CD4-positive, alpha-beta T cell treated with Interferon gamma for 1 hour (primary cell): Measurements from ENCODE around the gene CYBC1.

Source experiments
- DNase-seq: peaks from one replicate; pipeline ENCODE4 v3.0.0-alpha.2; 2020

The CYBC1 gene

DNA sequence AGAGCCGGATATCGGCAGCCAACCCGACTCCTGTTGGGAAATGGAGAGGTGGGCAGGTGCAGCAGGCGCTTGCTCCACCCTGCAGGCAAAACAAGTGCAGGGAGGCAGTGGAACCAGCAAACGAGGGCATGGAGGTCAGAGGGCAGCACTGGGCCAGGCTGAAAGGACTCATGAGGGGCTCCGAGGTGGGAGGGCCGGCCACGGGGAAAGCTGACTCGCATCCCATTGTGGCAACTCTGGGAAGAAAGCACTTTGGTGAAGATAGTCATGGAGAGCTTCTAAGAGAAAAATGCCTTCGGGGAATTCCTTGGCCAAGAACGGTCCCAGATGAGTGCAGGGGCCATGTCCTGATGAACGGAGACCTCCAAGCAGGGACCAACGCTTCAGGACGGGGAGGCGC is 4.4 kb downstream of the CYBC1 start:
- no peak for DNase-seq

DNA sequence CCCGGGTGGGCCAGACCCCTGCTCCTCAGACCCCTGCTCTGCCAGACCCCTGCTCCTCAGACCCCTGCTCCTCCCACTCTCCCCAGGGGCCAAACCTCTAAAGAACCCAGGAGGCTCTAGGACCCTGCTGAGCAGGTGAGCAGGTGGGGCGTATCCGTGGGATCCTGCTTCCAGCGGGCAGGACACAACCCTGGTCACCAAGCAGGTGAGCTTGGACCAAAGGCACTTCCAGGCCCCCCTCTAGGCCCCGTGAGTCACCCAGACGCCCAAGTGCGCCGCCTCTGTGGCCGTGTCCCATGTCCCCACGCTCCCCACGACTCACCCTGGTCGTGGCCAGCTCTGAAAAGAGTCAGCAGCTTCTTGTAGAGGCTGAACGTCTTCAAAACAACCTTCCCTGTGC is 5.0 kb downstream of the CYBC1 start:
- no peak for DNase-seq

DNA sequence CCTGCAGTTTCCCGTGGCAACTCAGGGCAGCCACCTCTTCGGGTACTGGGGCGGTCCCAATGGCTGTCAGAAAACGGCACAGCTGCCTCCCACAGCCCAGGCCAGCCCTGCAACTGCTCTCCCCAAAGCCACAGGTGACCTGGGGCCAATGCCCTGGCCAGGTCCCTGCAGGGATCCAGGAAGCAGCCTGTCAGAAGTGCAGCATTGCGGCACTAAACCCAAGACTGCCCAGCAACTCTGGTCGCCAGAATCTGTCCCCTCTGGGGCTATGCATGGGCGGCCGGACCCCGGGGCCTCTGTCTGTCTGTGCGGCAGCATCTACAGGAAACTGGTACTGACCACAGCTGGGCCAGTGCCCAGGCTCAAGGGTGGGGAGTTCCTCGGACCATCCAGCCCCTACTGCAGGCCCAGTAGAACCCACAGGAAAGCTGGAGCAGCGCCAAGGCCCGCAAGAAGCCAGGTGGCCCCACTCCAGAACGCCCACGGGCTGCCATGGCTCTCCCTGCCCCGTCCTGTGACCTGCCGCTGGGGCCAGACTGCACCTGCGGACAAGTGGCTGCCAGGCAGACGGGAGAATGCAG is 5.5 kb downstream of the CYBC1 start:
- no peak for DNase-seq

DNA sequence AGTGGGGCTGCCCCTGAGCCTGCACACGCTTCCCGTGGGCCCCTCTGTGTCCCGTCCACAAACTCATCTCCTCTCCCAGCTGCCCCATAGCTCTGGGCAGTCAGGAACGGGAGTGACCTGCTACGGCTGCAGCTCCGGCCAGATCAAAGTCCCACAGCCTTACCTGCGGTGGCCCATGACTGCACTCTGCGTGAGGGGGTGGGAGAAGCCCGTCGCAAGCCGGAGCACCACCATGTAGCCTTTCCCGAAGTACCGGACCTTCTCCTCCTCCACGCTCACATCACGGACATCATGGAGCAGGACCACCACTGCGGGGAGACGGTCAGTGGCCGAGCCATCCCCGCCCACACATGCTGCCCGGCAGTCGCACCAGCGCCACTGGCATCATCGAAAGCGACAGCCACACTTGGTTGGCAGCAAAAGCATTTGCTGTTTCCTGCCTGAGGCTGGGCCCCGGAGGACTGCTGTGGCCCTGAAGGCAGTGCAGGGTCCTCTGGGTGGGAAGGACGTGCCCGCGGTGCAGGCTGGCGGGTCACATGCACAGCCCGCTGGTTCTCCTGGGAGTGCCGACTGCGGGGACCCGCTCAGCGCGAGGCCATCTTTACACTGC is 6.2 kb downstream of the CYBC1 start:
- DNase-seq = no peak

DNA sequence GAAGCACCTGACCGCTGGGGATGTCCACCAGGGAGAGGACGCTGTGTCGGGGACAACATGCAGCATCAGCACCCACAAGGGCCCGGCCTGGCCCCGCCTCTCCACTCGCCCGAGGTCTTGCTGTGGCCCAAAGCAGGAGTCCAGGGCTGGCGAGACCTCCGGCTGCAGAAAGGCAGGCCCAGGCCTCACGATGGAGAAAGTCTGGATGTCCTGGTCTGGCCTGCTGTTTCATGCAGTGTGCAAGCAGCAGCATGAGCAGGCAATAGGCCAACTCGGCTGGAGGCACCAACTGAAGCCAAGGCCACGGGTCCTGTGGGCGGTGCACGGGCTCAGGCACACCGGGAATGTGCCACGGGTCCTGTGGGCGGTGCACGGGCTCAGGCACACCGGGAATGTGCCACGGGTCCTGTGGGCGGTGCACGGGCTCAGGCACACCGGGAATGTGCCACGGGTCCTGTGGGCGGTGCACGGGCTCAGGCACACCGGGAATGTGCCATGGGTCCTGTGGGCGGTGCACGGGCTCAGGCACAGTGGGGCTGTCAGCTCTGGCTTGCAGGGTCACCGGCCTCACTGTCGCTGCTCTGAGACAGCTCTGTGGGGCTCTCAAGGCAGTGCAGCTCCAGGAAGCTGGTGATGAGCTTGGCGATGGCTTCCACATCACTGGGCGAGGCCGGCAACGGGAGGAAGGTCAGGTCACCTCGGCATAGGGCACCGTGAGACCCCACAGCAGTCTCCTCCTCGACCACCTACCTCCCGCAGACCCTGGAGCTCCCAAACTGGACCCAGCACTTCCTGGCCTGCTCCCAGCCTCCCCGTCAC is 6.9 kb downstream of the CYBC1 start:
- no peak for DNase-seq

DNA sequence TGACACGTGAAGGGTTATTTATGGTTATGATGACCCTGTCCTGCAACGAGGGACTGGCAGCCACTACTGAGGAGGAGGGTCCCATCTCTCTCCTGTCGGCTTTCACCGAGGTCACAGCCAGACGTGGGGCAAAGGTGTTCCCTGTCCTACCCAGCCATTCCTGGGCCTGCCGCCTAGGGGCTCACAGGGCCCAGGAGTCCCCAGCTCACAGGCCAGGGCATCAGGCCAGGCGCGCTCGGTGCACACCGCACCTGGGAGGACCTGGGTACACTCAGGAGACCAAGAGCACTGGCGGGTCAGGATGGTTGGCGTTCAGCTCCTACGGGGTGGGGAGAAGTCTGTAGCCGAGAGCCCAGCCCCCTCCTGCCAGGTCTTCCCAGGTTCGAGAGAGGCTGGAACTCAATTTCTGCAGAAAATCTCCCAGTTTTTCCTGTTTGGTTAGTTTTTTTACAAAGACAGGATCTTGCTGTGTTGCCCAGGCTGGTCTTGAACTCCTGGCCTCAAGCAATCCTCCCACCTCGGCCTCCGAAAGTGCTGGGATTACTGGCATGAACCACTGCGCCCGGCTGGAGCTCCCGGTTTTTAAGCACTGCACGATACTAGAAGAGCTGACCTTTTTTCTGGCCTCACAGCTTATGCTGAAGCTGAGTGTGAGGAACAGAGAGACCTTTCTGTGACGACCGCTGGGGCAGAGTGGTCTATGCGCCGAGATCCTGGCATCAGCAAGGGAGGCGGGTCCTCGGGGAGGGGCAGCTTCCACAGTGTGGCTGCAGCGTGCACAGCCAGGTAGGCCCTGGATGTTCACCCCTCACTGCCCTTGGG is 7.7 kb downstream of the CYBC1 start:
- DNase-seq = no peak

DNA sequence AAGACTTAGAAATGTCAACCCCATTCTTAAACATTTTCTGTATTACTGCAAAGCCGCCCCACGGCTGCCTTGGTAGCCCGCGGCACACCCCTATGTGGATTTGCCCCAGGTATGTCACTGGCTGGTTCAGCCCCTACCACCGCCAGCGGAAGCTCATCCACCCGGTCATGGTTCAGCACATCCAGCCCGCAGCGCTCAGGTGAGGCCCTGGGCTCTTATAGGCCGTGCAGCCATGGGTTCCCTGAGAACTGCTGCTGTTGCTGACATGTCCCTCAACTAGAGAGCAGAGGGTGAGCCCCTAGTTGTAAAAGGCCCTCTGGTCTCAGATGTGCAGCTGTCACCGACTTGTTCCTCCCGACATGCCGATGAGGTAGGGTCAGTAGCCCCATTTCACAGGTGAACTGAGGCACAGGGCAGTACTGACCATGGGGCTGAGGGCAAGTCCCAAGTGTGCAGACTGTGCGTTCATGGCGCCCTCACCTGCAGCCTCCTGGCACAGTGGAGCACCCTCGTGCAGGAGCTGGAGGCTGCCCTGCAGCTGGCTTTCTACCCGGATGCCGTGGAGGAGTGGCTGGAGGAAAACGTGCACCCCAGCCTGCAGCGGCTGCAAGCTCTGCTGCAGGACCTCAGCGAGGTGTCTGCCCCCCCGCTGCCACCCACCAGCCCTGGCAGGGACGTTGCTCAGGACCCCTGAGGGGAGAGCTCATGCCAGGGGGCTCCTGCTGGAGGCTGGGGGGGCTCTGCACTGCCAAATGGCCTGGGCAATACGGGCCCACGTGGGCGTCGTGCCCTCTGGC is 8.7 kb downstream of the CYBC1 start:
- no peak for DNase-seq

DNA sequence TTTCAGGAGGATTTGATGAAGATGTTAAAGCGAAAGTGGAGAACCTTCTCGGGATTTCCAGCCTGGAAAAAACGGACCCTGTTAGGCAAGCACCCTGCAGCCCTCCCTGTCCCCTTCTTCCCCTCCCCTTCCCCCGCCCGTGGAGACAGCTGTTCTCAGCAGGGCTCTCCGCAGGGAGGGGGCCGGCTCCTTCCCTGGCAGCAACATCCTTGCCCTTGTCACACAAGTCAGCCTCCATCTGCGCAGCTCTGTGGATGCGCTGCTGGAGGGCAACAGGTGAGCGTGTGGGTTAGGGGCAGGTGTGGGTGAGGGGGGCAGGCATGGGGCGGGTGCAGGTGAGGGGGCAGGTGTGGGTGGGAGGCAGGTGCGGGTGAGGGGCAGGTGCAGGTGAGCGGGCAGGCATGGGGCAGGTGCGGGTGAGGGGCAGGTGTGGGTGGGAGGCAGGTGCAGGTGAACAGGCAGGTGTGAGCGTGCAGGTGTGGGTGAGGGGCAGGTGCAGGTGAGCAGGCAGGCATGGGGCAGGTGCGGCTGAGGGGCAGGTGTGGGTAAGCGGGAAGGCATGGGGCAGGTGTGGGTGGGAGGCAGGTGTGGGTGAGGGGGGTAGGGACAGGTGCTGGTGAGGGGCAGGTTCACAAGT is 9.4 kb downstream of the CYBC1 start:
- peak; percentile 26 for DNase-seq

DNA sequence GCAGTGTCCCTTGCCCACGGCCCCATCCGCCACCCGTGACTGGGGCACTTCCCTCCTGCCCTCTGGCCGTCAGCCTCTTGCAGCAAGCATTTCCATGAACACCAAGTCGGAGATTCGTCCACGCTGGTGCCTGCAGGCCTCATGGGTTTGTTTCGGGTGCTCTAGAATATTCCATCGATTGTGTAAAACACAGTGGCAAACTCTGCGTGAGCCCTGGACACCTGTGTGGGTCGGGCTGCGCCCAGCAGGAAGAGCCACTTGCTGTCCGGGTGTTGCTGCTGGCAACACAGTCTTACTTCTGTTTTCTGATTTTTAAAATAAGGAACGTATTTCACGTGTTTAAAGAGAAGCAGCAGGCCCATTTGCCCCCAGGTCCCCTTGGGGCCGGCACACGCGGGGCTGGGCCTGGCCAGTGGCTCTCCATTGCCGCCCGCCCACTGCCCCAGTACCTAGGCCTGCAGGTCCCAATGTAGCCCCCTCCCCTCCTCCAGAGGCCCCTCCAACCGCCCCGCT is 10.0 kb downstream of the CYBC1 start:
- DNase-seq = peak; percentile 41

DNA sequence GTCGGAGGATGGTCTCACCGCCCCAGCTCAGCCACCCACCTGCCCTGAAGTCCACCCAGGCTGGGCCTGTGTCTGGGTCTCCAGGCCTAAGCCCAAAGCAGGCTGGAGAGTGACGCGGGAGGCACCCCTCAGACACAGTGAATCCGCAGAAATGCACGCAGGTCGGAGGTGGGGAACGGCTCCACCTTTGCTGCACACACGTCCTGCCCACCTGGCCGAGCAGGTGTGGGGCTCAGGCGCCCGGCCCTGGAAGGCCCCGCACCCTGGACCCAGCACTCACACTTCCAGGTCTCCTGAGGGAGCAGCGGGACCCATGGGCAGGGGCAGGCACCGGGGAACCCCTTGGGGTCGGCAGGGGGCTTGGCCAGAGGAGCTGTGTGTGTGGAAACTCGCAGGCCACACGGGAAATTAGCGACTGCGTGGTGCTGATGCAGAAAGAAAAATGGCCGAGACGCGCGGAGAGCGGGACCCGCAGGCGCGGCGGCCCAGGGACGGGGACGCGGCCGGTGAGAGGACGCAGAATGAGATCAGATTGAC is 10.7 kb downstream of the CYBC1 start:
- no peak for DNase-seq

DNA sequence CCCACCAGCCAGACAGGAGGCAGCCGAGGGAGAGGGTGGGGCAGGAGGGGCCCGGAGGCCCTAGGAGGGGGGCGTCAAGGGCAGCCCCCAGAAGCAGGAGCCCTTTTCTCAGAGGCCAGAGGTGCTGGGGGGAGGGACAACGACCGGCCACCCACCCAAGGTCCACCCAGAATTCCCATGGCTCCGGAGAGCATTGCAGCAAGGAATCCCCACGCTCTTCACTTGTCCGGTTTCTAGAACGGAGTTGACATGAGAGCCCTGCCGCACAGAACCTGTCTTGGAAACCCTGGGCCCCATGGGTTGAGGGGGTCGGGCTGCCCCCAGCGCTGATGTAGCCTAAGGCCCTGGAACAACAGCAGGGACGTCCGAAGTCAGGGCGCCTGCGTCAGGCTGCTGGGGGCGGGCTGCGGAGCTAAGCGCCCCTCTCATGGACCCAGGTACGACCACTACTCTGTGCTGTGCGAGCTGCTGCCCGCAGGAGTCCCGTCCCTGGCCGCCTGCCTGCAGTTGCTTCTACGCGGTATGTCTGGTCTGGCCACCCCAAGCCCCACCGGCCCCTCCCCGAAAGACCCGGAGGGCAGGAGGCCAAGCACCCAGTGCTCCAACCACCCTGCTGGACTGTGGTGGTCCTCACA is 11.2 kb downstream of the CYBC1 start:
- DNase-seq = no peak

DNA sequence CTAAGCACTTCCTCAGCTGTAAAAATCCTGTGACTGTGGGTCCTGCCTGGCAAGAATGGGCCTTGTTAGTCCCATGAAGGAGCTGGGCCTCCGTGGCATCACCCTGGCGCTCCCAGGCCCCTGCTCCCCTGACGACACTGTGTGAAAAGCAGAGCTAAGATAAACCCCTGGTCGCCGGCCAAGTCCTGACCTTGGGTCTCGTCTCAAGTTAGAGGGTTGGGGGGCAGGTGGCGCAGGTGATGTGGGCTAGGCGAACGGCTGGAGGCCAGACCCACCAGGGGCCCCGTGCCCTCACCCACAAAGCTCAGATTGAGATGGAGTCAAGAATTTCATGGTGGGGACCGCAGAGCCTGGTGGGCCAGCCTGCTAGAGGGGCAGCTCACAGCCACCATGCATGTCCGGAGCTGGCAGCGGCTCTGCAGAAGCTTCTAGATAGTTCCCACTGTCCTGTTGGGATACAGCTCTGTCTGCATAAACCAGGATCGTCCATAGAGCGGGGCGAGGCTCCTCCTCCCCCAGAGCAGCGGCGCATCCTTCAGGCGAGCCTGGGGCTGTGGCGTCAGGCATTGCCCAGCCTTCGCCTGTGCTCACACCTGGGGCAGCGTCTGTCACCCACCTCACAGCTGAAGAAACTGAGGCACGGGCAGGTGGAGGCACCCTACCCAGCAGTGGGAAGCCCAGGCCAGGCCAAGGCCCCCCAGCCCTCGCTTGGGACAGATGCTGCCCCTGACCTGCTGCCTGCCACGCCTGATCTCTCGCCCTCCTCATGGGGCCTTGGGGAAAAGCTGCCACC is 12.0 kb downstream of the CYBC1 start:
- no peak for DNase-seq

DNA sequence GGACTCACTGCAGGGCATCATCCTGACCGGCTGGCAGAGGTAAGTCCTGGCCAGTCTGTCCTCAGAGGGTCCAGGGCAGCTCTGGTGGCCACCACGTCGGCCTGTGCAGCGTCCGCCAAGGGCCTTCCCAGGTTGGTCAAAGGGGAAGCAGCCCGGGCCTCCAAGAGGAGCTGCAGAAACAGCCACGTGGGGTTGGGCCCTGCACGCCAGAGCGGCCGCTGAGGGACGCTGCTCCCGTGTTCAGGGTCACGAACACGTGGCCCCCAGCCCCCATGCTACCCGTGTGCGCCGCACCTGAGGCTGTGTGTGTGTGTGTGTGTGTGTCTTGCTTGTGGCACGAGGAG is 13.3 kb downstream of the CYBC1 start:
- no peak for DNase-seq

DNA sequence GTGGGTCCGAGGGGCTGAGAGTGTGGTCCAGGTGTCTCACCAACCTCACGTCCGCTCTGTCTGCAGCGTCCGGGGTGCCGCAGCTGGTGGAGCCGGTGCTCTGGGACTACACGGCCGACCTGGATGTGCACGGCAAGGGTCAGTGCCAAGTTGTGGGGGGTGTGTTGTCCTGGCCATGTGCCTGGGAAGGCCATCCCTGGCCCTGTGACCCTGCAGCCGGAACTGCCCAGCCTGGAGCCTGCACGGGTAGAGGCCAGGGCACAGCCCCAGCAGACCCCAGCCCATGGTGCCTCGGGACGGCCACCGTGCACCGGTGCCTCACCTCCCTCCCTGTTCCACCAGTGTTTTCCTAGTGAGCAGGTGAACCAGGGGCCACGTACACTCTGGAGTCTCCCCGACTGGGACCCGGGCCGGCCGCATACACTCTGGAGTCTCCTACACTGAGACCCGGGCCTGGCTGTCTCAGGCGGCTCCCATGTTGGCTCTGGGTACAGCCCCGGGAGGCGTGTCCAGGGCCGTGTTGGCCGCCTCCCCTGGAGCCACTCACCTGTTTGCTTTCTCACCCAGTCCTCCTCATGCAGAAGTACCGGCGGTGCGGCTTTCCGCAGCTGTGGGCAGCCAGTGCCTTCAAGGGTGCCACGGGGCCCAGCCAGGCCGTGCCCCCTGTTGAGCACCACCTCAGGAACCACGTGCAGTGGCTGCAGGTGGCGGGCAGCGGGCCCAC is 13.8 kb downstream of the CYBC1 start:
- no peak for DNase-seq

DNA sequence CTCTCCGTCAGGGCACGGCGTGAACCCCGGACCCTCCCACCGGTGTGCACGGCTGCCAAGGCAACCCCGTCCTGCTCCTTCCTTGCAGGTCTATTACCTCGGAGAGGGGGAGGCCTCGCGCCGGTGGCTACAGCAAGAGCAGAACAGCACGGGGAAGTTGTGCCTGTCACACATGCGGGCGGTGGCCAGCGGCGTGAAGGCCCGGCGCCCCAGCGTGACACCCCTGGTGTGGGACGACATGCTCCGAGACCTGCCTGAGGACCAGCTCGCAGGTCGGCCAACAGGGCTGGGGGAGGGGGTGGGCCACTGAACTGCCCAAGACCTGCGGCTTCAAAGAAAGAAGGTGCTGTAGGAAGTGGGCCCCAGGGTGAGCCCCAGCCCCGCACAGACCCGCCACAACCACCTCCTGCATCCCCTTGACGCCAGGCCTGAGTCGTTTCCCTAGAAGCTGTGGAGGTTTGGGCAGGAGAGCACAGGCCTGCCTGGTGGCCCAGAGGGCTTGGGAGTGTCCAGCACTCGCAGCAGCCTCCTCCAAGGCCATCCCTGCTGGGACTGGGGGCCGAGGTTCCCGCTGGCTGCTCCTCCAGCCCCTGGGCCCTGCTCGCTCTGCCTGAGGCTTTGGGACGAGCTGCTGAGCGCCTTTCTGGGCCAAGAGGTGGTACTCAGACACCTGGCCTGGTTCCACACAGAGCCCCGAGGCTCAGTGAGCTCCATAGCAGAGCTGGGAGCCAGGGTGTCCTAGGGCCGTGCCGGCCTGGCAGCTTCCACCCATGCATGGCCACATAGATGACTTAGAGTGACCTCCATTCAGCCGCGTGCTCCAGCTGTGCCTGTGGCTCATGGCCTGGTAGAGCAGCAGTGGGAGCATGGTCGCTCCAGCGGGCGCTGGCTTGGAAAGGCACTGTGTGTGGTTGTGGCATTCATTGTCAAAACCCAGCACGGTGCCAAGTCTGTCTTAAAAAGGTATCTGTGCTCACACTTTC is 14.7 kb downstream of the CYBC1 start:
- DNase-seq = no peak

DNA sequence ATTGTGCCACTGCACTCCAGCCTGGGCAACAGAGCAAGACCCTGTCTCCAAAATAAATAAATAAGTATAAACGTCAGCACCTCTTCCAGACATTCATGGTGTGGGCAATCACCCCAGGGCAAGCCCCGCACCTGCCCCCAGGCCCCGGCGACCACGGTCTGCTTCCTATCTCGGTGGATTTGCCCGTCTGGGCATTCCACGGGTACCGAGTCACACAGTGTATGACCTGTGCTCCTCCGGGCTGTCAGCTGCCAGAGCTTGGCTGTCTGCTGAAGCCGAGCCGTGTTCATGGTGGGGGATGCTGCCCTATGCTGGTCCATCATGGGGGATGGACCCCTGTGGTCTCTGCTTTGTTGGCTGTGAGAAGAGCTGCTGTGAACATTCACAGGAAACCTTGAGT is 15.4 kb downstream of the CYBC1 start:
- no peak for DNase-seq

DNA sequence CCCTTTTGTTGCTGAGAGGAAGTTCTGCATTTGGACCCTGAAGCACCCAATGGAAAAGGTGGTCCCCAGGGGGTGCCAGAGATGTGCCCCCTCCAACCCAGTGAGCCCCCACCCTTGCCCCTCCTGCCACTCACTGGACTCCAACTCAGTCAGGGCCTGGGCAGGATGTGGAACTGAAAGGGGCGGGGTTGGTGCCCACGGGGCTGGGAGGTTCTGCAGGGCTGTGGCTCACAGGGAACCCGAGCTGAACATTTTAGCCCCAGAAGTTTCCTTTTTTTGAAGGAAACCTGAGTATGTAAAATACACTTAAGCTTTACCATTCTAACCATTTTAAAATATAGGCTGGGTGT is 16.4 kb downstream of the CYBC1 start:
- peak; percentile 32 for DNase-seq

DNA sequence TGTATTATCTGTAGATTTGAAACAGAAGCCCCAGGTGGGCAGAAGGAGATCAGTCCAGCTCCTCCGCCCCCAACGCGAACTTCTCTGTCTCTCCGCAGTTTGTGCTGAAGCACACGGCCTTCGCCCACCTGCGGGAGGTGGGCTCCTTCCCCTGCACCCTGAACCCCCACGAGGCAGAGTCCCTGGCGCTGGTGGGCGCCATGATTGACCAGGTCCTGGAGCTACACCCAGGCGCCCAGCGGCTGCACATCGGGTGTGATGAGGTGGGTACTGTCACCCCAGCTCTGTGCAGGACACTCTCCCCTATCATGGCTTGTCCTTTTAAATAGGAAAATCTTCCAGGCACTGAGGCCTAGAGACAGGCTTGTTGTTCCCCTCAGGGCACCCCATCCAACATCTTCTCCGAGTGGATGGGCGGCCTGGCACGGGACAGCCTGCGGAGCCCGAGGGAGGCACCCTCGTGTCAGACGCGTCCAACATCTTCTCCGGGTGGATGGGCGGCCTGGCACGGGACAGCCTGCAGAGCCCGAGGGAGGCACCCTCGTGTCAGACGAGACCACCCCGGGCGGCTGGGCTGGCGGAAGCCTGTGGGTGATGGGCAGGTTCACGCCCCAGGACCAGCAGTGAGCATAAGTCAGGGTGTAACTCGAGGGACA is 16.9 kb downstream of the CYBC1 start:
- no peak for DNase-seq
